ENCODE results near the gene WDR82.

DNA sequence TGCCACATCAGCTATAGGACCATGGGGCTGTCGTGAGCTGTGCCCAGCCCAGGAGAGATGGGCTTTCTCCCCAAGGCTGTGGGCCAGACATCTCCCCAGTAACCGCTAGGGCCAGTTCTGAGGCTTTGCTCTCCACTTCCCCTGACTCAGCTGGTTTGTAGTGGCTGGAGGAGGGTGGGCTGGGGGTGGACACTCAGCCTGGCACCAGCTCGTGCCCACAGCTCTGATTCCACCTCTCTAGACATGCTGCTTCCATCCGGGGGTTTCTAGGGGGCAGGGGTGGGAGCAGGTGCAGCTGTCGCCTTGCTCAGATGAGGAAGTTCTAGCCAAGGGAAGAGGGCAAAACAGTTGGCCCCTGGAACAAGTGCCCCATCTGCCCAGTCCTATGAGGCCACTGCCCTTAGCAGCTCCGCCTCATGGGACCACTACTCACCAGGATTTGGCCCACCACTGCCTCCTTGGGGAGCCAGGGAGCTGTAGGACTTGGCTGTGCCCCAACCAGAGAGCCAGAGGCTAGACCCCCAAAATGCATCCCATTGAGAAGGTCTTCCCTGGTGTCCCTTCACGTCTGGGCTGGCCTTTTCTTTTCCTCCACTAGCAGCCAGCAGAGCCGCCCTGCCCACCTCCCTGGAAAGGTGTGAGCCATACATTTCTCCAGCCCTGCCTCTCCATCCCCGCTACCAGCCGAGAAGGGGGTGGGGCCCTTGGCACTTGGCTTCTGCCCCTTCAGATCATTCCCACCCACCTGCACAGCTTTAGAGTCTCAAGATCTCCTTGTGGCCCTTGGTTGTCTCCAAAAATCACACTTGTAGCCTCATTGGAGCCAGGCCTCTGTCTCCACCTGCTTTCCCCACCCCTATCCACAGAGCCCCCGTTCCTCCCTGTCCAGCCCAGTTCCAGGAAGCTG lies 19.0 kb upstream of the WDR82 start:
- TF ChIP-seq, protein P1, sequence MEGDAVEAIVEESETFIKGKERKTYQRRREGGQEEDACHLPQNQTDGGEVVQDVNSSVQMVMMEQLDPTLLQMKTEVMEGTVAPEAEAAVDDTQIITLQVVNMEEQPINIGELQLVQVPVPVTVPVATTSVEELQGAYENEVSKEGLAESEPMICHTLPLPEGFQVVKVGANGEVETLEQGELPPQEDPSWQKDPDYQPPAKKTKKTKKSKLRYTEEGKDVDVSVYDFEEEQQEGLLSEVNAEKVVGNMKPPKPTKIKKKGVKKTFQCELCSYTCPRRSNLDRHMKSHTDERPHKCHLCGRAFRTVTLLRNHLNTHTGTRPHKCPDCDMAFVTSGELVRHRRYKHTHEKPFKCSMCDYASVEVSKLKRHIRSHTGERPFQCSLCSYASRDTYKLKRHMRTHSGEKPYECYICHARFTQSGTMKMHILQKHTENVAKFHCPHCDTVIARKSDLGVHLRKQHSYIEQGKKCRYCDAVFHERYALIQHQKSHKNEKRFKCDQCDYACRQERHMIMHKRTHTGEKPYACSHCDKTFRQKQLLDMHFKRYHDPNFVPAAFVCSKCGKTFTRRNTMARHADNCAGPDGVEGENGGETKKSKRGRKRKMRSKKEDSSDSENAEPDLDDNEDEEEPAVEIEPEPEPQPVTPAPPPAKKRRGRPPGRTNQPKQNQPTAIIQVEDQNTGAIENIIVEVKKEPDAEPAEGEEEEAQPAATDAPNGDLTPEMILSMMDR (conservative IDR thresholded peaks at IDR 0.05 in 1 of 2, IDR thresholded peaks at IDR 0.05 in 1 of 2; ENCODE audit: extremely low read depth in 1 of 2, insufficient read depth in 1 of 2, low read depth in 1 of 2, low read length in 2 of 2), result no peak
- TF ChIP-seq EZH2 (IDR thresholded peaks at IDR 0.05; ENCODE audit: borderline replicate concordance, low read length), result no peak

Measured in mammary epithelial cell (primary cell).